ENCODE measurements around the gene CNTNAP2. TPM values are rescaled to one million over a fixed set of nuclear protein-coding genes. Genes with fewer than 3 reads are reported as not detected.

CNTNAP2 gene
- total RNA-seq, 1 experiment from 2014 or later = 0.03 TPM

DNA sequence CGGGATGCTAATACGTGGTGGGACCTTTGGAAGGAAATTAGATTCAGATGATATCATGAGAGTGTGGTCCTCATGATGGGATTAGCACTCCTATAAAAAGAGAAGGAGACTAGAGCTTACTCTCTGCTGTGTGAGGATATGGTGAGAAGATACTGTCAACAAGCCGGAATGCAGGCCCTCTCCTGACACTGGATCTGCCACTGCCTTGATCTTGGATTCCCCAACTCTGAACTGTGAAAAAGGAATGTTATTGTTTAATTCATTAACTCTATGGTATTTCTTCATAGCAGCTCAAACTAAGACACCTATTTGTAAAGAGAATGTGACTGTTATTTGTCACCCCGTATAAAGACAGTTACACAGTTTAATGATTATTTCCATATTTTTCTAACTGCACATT, 1246.5 kb downstream of the CNTNAP2 start:
- DNase-seq (ENCODE audit: low spot score) = no peak

DNA sequence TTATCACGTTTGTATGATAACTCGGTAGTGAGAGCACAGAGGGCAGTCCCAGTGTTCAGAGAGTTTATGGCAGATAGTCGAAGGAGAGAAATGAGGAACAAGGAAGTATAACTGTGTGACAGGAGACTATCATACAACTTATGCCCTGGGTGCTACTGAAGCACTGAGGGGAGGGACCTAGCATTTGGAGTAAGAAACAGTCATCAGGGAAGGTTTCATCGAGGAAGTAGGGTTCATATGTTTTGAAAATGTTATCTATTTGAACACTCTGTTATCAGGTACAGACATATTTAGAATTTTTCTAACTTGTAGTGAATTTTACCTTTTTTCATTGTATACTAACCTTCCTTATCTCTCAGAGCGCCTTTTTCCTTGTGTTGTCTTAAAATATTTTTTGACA, 1259.6 kb downstream of the CNTNAP2 start:
- DNase-seq (ENCODE audit: low spot score) = peak; percentile 4

DNA sequence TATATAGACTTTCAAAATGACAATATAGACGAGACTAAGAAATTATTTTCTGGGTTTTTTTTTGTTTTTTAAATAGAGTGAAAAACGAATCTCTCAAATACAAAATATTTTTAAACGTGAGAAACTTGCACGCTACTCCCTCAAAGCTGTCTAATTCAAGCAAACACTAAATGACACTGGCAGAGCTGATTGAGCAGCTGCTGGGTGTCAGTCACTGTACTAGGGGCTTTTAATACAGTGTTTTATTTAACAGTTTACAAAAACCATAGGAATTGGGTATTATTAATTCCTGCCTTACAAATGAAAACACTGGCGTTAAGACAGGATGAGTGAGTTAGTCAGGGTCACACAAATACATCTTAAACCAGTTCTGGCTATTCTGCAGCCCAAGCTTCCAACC, 1264.3 kb downstream of the CNTNAP2 start:
- no peak for DNase-seq (ENCODE audit: low spot score)

GRCh38 chr7:147394329-147394728, 1277.7 kb downstream of the CNTNAP2 start:
- no peak for DNase-seq (ENCODE audit: low spot score)

DNA sequence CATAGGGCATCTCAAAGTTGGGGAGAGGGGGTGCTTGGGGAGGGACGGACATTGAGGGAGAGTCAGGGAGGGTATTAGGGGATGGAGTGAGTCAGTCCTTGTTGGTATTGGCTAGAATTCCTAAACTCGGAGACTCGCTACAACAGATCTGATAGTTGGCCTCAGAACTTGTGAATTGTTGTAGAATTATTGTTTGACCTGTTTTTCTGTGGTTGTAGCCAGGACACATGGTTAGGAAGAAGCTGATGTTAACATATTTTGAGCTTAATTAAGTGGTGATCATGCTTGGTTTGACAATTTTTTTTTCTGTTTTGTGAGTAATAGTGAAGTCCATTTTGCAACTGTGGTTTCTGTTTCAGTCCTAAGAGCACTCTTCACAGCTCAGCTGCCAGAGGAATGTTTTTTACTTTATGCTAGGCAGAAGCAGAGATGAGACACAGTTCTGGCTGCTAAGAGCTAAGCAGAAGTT, 1283.7 kb downstream of the CNTNAP2 start:
- no peak for DNase-seq (ENCODE audit: low spot score)

DNA sequence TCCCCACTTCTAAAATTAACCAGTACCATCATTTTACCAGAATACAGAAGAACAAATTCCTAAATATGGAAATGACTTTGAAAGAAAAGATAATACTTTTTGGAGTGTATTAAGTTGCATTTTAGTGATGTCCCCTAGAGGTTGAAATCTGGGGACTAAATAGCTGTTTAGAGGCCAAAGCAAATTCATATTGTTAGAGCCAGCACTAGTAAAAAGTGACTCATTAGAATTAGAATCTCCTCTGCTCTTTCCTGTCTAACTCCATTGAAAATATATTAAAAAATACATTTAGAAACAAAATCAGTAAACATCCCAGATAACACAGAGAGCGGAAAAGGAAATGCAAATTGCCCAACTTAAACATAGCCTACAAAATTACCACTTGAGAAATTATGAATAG, 1284.3 kb downstream of the CNTNAP2 start:
- no peak for DNase-seq (ENCODE audit: low spot score)

DNA sequence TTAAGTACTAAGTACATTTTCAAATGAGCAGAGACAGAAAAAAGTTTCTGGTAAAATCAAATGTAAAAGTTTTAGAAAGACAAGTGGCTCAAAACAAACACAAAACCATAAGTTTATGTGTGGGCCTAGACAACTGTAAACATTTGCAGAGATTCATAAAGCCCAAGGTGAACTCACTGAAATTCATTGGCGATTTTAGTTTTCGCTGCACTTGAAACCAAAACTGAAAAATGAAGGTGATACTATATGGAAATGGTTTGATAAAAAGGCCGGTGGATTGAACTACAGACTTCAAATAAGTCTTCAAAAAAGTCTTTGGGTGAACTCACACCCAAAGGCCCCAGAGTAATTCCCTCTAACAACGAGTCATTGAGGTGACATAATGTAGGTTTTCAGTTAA, 1289.0 kb downstream of the CNTNAP2 start:
- DNase-seq (ENCODE audit: low spot score) = no peak

- DNase-seq (ENCODE audit: low spot score) = no peak
These were observed 1290.0 kb downstream of the CNTNAP2 start for GRCh38 chr7:147406521-147407135.

DNA sequence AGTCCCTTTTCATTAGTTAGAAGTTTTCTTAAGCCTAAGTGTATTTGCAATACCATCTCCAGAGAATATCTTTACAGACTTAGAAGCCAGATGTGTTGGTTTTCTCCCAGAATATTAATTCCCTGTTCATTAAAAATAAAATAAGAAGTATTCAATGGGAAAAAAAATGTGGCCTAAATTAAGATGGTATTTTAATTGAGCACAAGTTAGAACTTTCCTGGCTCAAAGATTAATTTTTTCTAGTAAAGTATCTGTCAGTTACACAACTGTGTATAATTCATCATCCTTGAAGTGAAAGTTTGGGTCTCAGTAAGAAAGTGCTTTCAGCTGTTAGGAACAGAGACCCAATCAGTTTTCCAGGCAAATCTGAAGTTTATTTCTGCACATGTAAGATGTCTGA, 1294.5 kb downstream of the CNTNAP2 start:
- no peak for DNase-seq (ENCODE audit: low spot score)

DNA sequence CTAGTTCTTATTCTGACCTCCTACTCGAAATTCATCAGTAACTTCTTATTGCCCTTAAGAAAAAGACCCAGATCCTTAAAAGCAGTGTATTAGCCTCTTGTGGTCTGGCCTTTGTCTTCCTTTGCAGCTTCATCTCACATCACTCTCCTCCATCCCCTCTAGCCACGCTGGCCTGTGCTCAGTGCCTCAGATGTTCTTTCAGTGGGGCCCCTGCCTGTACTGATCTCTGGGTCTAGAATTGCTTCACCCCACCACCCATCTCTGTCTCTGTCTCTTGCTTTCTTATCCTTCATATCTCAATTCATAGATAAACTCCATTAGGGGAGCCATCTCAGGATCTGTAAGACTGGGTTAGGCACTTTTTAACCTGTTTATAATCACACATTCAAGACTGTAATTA, 1295.5 kb downstream of the CNTNAP2 start:
- DNase-seq (ENCODE audit: low spot score) = no peak

DNA sequence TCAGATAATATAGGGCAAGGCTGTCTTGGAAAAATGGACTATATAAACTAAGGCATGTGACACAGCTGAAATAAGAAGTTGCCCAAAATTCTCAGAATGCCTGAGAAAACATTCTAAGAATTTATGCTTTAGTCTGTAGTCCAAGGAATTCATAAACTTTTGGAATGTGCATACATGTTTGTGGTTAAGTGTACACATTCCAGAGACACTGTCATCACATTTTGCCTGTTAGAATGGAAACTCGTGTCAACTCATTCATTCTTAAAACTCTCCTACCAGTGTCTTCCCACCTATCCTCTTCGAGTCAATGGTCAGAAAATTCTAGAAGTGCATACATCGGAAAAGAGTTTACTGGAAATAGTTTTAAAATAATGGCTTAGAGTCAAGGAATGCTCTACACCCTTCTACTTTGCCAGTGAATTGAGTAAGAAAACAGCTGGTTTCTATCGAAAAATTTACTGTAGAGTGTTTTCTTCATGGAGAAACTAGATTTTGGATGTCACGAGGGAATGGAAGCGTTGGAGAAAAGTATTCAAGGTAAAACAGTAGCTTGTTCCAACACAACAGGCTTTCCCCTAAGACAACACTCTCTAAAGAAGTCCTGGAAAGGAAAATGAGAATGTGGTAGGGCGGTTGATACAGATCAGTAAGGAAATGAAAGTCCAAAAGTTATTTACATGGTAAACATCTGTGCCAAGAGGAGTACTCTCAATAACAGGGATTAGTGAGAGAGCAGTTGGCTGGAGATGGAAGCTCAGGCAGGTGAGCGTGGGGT, 1296.4 kb downstream of the CNTNAP2 start:
- DNase-seq (ENCODE audit: low spot score) = no peak

DNA sequence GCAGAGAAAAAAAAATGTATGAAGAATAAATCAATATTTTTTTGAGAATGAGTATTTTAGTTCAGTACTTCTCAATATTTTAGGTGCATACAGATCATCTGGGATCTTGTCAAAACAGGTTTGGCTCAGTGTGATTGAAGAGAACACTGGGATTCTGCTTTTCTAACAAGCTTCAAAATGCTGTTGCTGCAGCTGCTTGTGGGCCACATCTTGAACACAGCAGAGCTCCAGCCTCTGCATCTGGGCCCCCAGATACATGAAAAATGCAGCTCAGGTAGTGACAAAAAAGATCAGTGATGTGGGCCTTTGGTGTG, 1296.9 kb downstream of the CNTNAP2 start:
- DNase-seq (ENCODE audit: low spot score) = no peak

DNA sequence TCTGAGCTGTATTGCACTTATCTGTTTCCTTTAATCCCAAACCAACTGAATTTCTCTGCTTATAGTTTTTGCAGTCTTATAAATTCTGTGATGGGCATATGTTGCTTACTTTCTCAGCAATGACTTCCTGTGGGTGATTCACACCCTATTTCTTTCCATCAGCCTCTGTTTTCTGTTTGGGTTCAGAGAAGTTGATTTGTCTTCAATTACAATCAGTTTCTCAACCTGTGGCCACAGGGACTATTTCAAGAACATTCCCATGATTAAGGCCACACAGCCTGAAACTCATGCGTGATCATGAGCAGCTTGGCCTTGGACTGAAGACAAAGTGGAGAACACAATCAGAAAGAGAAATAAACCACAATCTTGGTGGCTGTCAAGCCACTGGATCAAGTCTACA, 1299.4 kb downstream of the CNTNAP2 start:
- no peak for DNase-seq (ENCODE audit: low spot score)

DNA sequence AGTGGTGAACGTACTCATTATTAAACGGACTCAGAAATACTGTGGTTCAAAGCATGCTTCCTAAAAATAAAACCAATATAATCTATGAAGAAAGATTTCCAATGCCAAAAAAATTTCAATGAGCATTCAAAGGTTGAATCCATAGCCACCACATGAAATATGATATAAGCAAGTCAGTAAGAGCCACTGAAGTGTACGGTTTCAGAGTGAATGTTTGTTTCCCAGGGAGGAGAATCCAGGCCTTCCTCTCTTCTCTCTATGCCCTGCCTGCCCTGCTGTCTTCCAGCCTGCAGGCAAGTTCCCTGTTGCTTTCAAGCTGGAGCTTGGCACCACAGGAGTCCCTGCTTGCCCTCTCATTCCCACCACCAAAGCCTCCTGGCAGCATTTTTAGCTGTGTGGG, 1302.4 kb downstream of the CNTNAP2 start:
- DNase-seq (ENCODE audit: low spot score) = no peak

DNA sequence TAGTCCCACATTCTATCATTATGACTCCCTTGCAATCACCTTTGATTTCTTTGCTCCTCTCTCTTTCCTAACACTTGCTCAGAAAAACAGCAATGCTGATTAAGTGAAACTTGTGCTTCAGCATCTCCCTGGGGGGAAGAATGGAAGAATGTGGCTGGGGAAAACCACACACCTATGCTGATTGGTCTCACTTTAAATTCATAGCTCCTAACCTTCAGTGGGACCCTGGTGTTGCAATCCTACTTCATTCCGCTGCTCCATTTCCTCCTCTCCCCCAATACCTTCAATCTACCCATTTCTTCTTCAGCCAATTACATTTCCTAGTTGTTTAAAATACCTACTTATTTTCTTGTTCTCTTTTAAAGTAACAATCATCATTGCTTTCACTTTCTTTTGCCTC, 1307.3 kb downstream of the CNTNAP2 start:
- DNase-seq (ENCODE audit: low spot score) = no peak

GRCh38 chr7:147428075-147428474, 1311.5 kb downstream of the CNTNAP2 start:
- DNase-seq (ENCODE audit: low spot score) = no peak

- DNase-seq (ENCODE audit: low spot score) = no peak
These were observed 1313.4 kb downstream of the CNTNAP2 start for GRCh38 chr7:147429961-147430360.

GRCh38 chr7:147432079-147432478, 1315.5 kb downstream of the CNTNAP2 start:
- no peak for DNase-seq (ENCODE audit: low spot score)

- DNase-seq (ENCODE audit: low spot score) = no peak
These were observed 1316.0 kb downstream of the CNTNAP2 start for GRCh38 chr7:147432576-147432975.

GRCh38 chr7:147436718-147437117, 1320.1 kb downstream of the CNTNAP2 start:
- no peak for DNase-seq (ENCODE audit: low spot score)

DNA sequence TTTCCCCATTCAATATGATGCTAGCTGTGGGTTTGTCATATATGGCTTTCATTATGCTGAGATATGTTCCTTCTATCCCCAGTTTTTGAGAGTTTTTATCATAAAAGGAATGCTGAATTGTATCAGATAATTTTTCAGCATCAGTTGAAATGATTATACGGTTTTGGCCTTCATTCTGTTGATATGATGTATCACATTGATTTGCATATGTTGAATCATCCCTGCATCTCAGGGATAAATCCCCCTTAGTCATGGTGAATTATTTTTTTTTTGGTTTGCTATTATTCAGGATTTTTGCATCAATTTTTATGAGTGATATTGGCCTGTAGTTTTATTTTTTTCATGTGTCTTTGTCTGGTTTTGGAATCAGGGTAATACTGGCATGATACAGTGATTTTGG, 1321.6 kb downstream of the CNTNAP2 start:
- DNase-seq (ENCODE audit: low spot score) = no peak

DNA sequence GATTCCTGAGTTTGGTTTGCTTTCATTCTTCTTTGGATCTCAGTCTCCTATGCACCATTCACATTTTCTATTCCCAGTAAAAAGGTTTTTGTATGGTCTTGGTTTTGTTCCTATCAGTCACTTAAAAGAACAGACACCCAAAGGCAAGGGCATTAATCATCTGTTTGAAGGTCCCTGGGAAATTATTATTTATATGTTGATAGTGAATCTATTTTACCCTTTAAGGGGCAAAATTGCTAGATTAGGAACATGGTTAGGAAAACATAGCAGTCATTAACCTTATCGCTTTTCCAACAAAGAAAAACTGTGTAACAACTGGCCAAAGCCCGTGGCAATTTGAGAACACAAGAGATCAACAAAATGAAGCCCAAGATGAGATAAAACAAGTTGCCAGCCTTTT, 1327.3 kb downstream of the CNTNAP2 start:
- DNase-seq (ENCODE audit: low spot score) = no peak

DNA sequence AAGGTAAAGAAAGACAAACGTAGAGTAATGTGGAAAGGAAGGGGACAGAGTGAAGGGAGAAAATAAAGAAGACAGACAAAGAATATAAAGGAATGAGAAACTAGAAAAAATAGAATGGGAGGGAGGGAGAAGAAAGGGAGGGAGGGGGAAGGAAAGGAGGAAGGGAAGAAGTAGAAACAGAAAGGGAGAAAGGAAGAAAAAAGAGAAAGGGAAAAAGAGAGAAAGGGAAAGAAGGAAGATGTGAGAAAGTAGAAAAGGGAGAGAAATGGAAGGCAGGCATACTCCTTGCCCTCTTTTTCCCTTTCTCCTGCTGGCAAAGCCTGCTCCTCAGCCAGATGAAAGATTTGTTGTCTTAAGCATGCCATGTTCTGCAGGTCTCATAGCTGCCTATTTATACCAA, 1336.2 kb downstream of the CNTNAP2 start:
- no peak for DNase-seq (ENCODE audit: low spot score)

- DNase-seq (ENCODE audit: low spot score) = no peak
These were observed 1348.6 kb downstream of the CNTNAP2 start for GRCh38 chr7:147465223-147465622.

All from HT-29 (cell line).